ENCODE data around the gene CDK4. TPM values are rescaled to one million over a fixed set of nuclear protein-coding genes. Genes with fewer than 3 reads are reported as not detected.
"Not testable (repeated sequence)": the region's sequence is repeated elsewhere in the genome, so short reads cannot be mapped to it uniquely, and the experiment has no call there.

CDK4 gene
- total RNA-seq, 1 experiment from 2014 or later: 154 TPM

GRCh38 chr12:57719777-57720605, 32.1 kb downstream of the CDK4 start:
- H3K27ac ChIP-seq (ENCODE audit: low read length): no peak overlapping the region
- H3K4me2 ChIP-seq (ENCODE audit: low read depth, low read length, poor library complexity, severe bottlenecking): no peak overlapping the region
- no peak for DNase-seq
- H3K4me3 ChIP-seq (ENCODE audit: low read length): no peak overlapping the region
- H3K9ac ChIP-seq (ENCODE audit: low read length): no peak overlapping the region
- H3K27me3 ChIP-seq (ENCODE audit: low read length): no peaks in the 10 kb centered on the region
- H3K9me2 ChIP-seq (replicated peaks; ENCODE audit: insufficient read depth, low read length): no peaks in the 10 kb centered on the region
- no peaks in the 10 kb centered on the region for H3K79me2 ChIP-seq (ENCODE audit: low read length)
- H3K9me3 ChIP-seq (ENCODE audit: low read length): no peaks in the 10 kb centered on the region
- no peaks in the 10 kb centered on the region for H4K20me1 ChIP-seq (ENCODE audit: insufficient read depth, low read depth, low read length)
- peaks cover 28% of the 10 kb centered on the region for H3K36me3 ChIP-seq (ENCODE audit: insufficient read depth, low read length)
- H2AFZ ChIP-seq (ENCODE audit: low read length): no peak overlapping the region
- H3K4me1 ChIP-seq (ENCODE audit: low read length): peaks cover 10% of the 10 kb centered on the region

GRCh38 chr12:57718641-57719528, 33.2 kb downstream of the CDK4 start:
- no peak overlapping the region for H3K27ac ChIP-seq (ENCODE audit: low read length)
- peaks cover 28% of the 10 kb centered on the region for H3K36me3 ChIP-seq (ENCODE audit: insufficient read depth, low read length)
- H3K79me2 ChIP-seq (ENCODE audit: low read length): no peaks in the 10 kb centered on the region
- H3K9me3 ChIP-seq (ENCODE audit: low read length): no peaks in the 10 kb centered on the region
- H3K9ac ChIP-seq (ENCODE audit: low read length): no peak overlapping the region
- H3K4me1 ChIP-seq (ENCODE audit: low read length): peaks cover 10% of the 10 kb centered on the region
- H3K9me2 ChIP-seq (replicated peaks; ENCODE audit: insufficient read depth, low read length): no peaks in the 10 kb centered on the region
- no peaks in the 10 kb centered on the region for H3K27me3 ChIP-seq (ENCODE audit: low read length)
- no peak overlapping the region for H3K4me2 ChIP-seq (ENCODE audit: low read depth, low read length, poor library complexity, severe bottlenecking)
- H4K20me1 ChIP-seq (ENCODE audit: insufficient read depth, low read depth, low read length): no peaks in the 10 kb centered on the region
- DNase-seq: no peak
- H2AFZ ChIP-seq (ENCODE audit: low read length): no peak overlapping the region
- no peak overlapping the region for H3K4me3 ChIP-seq (ENCODE audit: low read length)

- Histone ChIP-seq H3K36me3 (ENCODE audit: insufficient read depth, low read length) (peaks cover 28% of the 10 kb centered on the region), H3K27me3 (ENCODE audit: low read length) (no peaks in the 10 kb centered on the region), H3K4me1 (ENCODE audit: low read length) (peaks cover 10% of the 10 kb centered on the region), H3K27ac (ENCODE audit: low read length) (no peak overlapping the region), H3K4me3 (ENCODE audit: low read length) (no peak overlapping the region), H2AFZ (ENCODE audit: low read length) (no peak overlapping the region), H3K9ac (ENCODE audit: low read length) (no peak overlapping the region), H4K20me1 (ENCODE audit: insufficient read depth, low read depth, low read length) (no peaks in the 10 kb centered on the region), H3K9me3 (ENCODE audit: low read length) (no peaks in the 10 kb centered on the region), H3K9me2 (replicated peaks; ENCODE audit: insufficient read depth, low read length) (no peaks in the 10 kb centered on the region), H3K79me2 (ENCODE audit: low read length) (no peaks in the 10 kb centered on the region), H3K4me2 (ENCODE audit: low read depth, low read length, poor library complexity, severe bottlenecking) (no peak overlapping the region)
- DNase-seq: no peak
Observed at GRCh38 chr12:57717846-57718640, 34.1 kb downstream of the CDK4 start.

- Histone ChIP-seq H3K9me3 (ENCODE audit: low read length) (no peaks in the 10 kb centered on the region), H3K27me3 (ENCODE audit: low read length) (no peaks in the 10 kb centered on the region), H3K36me3 (ENCODE audit: insufficient read depth, low read length) (peaks cover 28% of the 10 kb centered on the region), H3K4me1 (ENCODE audit: low read length) (peaks cover 10% of the 10 kb centered on the region), H3K27ac (ENCODE audit: low read length) (no peak overlapping the region), H2AFZ (ENCODE audit: low read length) (no peak overlapping the region), H3K9ac (ENCODE audit: low read length) (no peak overlapping the region), H3K9me2 (replicated peaks; ENCODE audit: insufficient read depth, low read length) (no peaks in the 10 kb centered on the region), H4K20me1 (ENCODE audit: insufficient read depth, low read depth, low read length) (no peaks in the 10 kb centered on the region), H3K4me2 (ENCODE audit: low read depth, low read length, poor library complexity, severe bottlenecking) (no peak overlapping the region), H3K4me3 (ENCODE audit: low read length) (no peak overlapping the region), H3K79me2 (ENCODE audit: low read length) (no peaks in the 10 kb centered on the region)
- no peak for DNase-seq
Observed at GRCh38 chr12:57717131-57717530, 35.0 kb downstream of the CDK4 start.

GRCh38 chr12:57716305-57716704, 35.8 kb downstream of the CDK4 start:
- Histone ChIP-seq H3K4me3 (ENCODE audit: low read length) (no peak overlapping the region), H3K36me3 (ENCODE audit: insufficient read depth, low read length) (peaks cover 32% of the 10 kb centered on the region), H2AFZ (ENCODE audit: low read length) (no peak overlapping the region), H3K27me3 (ENCODE audit: low read length) (no peaks in the 10 kb centered on the region), H3K79me2 (ENCODE audit: low read length) (0 out of 2 replicates have a peak, but pooled peaks cover 2% of the 10 kb centered on the region), H3K27ac (ENCODE audit: low read length) (no peak overlapping the region), H3K9me3 (ENCODE audit: low read length) (no peaks in the 10 kb centered on the region), H3K4me2 (ENCODE audit: low read depth, low read length, poor library complexity, severe bottlenecking) (no peak overlapping the region), H3K9me2 (replicated peaks; ENCODE audit: insufficient read depth, low read length) (no peaks in the 10 kb centered on the region), H3K9ac (ENCODE audit: low read length) (no peak overlapping the region), H4K20me1 (ENCODE audit: insufficient read depth, low read depth, low read length) (no peaks in the 10 kb centered on the region), H3K4me1 (ENCODE audit: low read length) (peaks cover 10% of the 10 kb centered on the region)
- no peak for DNase-seq

GRCh38 chr12:57715786-57716185, 36.3 kb downstream of the CDK4 start:
- Histone ChIP-seq H3K9me2 (replicated peaks; ENCODE audit: insufficient read depth, low read length) (no peaks in the 10 kb centered on the region), H3K4me2 (ENCODE audit: low read depth, low read length, poor library complexity, severe bottlenecking) (no peak overlapping the region), H3K9me3 (ENCODE audit: low read length) (no peaks in the 10 kb centered on the region), H3K79me2 (ENCODE audit: low read length) (0 out of 2 replicates have a peak, but pooled peaks cover 2% of the 10 kb centered on the region), H3K9ac (ENCODE audit: low read length) (no peak overlapping the region), H3K36me3 (ENCODE audit: insufficient read depth, low read length) (peaks cover 32% of the 10 kb centered on the region), H2AFZ (ENCODE audit: low read length) (no peak overlapping the region), H3K4me1 (ENCODE audit: low read length) (peaks cover 10% of the 10 kb centered on the region), H3K4me3 (ENCODE audit: low read length) (no peak overlapping the region), H3K27me3 (ENCODE audit: low read length) (no peaks in the 10 kb centered on the region), H3K27ac (ENCODE audit: low read length) (peak overlapping the region; percentile 65; the same call in 1 of the 2 replicates), H4K20me1 (ENCODE audit: insufficient read depth, low read depth, low read length) (no peaks in the 10 kb centered on the region)
- no peak for DNase-seq

- H3K36me3 ChIP-seq (ENCODE audit: insufficient read depth, low read length): peaks cover 32% of the 10 kb centered on the region
- H4K20me1 ChIP-seq (ENCODE audit: insufficient read depth, low read depth, low read length); H3K9me3 ChIP-seq (ENCODE audit: low read length); H3K4me3 ChIP-seq (ENCODE audit: low read length); H3K9ac ChIP-seq (ENCODE audit: low read length); H3K4me2 ChIP-seq (ENCODE audit: low read depth, low read length, poor library complexity, severe bottlenecking); H3K27me3 ChIP-seq (ENCODE audit: low read length); H3K79me2 ChIP-seq (ENCODE audit: low read length); H2AFZ ChIP-seq (ENCODE audit: low read length); H3K9me2 ChIP-seq (replicated peaks; ENCODE audit: insufficient read depth, low read length): not testable (repeated sequence)
- peaks cover 15% of the 10 kb centered on the region for H3K4me1 ChIP-seq (ENCODE audit: low read length)
- peak overlapping the region; percentile 65; the same call in 1 of the 2 replicates for H3K27ac ChIP-seq (ENCODE audit: low read length)
- DNase-seq: peak; percentile 68
Observed at GRCh38 chr12:57715036-57715748, 36.9 kb downstream of the CDK4 start.
